GM19467 (cell line): ENCODE measurements around the gene ROS1.
"Not testable (repeated sequence)": the region's sequence is repeated elsewhere in the genome, so short reads cannot be mapped to it uniquely, and the experiment has no call there.

ENCODE experiments used
- ATAC-seq: cut with Tn5 transposase; IDR thresholded peaks from one replicate; pipeline ENCODE4 v1.9.1; 2021; ENCODE audit warnings: mild to moderate bottlenecking, moderate library complexity; ENCODE audit not compliant: unreplicated experiment

ROS1 gene

DNA sequence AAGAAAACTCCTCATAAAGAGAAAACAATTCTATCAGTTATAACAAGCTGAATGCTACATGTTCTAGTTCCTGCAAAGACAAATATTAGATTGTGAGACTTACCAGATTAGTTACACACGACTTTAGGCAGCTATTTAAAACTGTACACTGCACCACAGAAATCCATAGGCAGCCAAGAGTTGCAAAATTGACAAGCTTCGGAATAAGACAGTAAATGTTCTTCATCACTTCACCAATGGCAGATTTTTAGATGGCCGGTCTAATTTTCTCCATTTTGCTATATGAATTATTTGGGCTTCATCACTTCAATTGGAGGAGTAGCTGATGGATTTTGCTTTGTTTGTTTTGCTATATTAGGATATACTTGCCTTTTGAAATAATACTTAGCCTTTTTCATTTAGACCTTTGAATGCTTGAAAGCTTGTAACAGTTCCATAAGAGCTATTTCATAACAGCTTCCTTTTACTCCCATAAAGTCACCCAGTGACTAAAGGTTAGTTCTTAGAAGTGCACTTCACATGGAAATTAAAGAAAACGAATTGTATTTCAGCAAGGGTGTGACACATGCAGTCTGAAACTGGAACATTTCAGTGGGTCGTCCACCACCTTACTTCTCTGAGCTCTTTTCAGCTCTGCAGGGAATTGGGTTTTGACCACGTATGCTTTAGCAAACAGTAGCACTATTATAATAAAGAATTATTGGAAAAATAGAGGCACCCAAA lies at the start of gene ROS1:
TSS of gene ROS1 (minus strand) at position 512 of the 723 bp plus-strand sequence. CDS start at position 226, 286 bp downstream.
- ATAC-seq = no peak

DNA sequence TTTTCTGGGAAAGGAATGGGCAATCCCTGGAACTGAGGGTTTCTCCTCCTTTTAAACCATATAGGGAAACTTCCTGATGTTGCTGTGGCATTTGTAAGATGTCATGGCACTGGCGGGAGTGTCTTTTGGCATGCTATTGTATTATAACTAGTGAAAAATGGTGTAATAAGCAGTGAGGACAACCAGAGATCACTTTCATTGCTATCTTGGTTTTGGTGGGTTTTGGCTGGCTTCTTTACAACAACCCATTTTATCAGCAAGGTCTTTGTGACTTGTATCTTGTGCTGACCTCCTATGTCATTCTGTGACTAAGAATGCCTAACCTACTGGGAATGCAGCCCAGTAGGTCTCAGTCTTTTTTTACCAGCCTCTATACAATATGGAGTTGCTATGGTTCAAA lies 47.7 kb upstream of the ROS1 start:
- ATAC-seq = no peak

DNA sequence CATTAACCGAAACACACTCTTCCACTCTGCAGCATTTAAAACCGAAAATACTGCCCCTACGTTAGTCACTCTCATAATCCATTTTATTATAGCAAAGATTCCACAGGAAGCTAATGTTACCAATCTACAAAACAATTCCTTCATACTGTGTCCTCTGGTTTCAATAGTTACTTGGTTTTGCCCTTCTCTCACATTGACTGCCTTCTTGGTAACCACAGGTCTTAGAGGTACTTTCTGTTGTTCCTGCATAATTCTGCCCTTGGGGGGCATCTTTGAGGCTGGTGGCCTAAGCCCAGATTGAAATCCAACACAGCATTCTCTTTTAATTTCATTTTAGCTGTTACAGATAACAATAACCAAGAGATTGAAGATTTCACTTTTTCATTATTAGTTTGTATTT lies 46.9 kb upstream of the ROS1 start:
- no peak for ATAC-seq

- no peak for ATAC-seq
Measured at GRCh38 chr6:117469791-117470190, 44.0 kb upstream of the ROS1 start.

- no peak for ATAC-seq
Measured at GRCh38 chr6:117469356-117469755, 43.6 kb upstream of the ROS1 start.

- not testable (repeated sequence) for ATAC-seq
Measured at GRCh38 chr6:117468527-117468926, 42.8 kb upstream of the ROS1 start.

- no peak for ATAC-seq
Measured at GRCh38 chr6:117467876-117468275, 42.1 kb upstream of the ROS1 start.

DNA sequence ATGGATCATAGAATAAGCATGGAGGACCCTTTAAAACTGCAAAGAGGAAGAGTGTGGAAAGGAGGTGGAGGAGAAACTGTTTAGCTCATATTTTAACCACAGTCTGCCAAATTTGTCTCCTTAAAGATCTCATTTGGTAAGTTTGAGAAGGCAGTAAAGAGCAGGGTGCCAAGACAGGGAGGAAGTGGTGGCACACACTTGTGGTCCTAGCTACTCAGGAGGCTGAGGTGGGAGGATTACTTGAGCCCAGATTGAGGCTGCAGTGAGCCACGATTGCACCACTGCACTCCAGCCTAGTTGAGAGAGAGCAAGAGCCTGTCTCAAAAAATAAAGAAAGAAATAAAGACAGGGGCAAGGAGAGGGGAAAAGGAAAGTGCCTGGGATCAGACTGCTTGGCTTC lies 39.9 kb upstream of the ROS1 start:
- no peak for ATAC-seq

- ATAC-seq = no peak
Measured at GRCh38 chr6:117464700-117465099, 39.0 kb upstream of the ROS1 start.

DNA sequence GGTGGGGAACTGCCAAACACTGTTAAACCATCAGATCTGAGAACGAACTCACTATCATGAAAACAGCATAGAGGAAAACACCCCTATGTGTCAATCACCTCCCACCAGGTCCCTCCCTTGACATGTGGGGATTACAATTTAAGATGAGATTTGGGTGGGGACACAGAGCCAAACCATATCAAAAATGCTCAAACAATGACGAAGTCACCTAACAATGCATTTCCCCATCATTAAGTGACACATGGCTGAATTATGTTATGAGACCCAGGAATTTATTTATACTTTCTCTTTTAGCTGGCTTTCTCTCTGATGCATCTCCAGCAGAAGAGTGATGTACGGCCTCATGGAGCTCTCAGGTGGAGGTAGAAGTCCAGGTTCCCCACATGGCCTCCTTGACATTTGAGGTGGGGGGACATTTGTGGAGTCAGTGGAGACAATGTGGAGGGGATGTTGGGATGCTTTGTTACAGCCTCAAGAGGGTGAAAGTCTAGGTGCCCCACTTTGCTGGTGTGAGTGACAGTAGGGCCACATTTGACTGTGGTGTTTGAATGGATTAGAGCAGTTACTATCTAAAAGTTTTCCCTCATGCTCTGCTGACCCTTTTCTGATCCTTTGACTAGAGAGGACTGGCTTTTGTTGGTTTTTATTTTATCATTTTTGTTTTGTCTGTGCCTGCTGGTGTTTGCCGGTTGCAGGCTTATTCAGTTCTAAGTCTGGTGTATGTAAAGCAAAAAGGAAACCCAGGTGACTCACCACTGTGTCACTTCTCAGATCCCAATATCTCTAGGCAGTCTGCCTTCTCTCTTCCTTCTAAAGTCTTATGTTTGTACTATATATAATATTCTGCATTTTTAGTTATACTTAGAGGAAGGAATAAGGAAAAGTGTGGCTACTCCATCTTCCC lies 38.3 kb upstream of the ROS1 start:
- no peak for ATAC-seq

- ATAC-seq = no peak
Measured at GRCh38 chr6:117459204-117459944, 33.6 kb upstream of the ROS1 start.

DNA sequence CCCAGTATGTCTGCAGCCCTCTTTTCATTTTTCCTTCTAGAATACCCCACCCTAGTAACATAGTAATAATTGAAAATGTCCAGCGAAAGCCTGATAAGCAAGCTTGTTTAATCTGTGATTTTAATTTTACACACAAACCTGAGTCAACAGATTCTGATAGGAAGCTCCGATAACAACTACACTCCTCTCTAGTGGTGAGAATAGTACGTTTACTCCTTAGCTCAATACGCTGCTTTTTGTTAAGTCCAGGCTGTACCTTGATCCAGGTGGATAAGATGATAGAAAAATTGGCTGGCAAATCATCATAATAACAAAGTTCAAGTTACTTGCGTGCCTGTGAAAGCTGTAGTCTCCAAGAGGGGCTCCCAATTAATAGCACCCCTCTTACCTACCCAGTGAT lies 31.3 kb upstream of the ROS1 start:
- no peak for ATAC-seq

- ATAC-seq = no peak
Measured at GRCh38 chr6:117456250-117456649, 30.5 kb upstream of the ROS1 start.

DNA sequence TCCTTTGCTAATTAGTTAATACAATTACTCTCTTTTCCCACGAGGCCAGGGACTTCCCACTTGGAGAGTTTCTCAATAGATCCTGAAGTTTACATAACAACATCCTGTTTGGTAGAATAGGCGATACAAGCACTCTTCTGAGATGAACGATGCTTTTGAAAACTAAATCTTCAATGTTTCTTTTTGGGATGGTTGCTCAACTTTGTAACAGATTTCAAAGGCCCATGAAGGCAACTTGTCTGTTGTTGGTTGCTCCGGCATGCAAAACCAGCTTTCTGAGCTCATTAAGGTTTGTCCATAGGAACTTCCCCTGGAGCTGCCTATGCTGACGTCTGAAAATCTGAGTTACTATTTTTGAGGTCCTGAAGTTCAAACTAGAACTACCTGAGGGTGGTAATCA lies 25.9 kb upstream of the ROS1 start:
- ATAC-seq = no peak

GRCh38 chr6:117449549-117450439 lies 24.1 kb upstream of the ROS1 start:
- no peak for ATAC-seq

DNA sequence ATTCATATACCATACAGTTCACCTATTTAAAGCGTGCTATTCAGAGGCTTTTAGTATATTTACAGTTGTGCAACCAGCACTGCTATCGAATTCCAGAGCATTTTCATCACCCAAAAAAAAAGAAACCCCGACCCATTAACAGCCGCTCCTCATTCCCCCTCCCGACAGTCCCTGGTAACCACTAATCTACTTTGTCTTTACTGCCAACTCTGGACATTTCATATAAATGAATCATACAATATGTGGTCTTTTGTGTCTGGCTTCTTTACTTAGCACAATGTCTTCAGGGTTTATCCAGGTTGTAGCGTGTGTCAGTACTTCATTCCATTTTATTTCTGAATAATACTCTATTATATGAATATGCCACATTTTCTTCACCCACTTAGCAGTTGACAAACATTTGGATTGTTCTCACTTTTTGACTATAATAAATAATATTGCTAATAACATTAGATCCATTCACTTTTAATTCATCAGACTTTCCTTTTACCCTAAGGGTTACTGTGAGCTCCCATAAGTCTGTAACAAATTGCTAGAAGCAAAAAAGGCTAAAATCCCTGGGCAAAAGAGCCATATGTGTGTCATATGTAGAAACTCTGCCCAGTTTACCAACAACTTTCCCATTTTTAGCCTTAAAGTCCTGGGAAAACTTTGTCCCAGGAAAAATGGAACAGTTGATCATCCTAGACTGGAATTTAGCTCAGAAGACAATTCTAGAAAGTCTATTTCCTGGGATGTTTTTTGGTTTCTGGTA lies 23.2 kb upstream of the ROS1 start:
- no peak for ATAC-seq

- ATAC-seq = no peak
Measured at GRCh38 chr6:117448011-117448410, 22.3 kb upstream of the ROS1 start.

DNA sequence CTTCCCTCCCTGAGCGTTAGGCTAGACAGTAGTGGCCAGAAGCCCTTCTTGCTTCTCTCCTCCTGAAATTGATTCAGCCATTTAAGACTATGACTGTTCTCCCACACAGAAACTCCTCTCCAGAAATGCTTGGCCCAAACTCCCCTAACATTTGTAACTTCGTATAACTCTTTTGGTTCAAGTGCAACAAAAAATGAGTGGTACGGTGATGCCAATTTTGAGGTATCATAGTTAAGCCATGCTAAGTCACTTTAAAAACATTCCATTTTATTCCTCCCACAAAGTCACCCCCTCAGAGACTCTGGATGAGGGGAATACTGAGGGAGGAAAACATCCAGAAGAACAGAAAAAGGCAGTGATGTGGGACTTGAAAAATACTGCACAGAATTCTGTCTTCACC lies 21.1 kb upstream of the ROS1 start:
- no peak for ATAC-seq

DNA sequence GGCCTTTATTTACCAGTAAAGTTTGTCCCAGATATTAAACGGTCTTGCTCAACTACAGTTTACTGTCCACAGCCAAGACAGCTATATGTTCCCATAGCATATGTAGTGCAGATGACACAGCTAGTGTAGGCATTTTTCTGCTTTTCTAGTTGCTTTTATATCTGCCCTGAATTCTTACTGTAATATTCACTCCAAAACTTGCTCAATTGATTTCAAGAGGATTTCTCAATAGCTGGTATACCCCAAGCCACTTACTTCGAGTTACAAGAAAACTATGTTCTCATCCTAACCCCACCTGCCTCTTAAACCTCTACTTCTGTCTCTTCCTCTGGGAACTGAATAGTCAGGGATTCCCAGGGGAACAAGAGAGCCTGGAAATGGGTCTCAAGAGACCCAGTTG lies 18.9 kb upstream of the ROS1 start:
- ATAC-seq = no peak

GRCh38 chr6:117442313-117442712 lies 16.6 kb upstream of the ROS1 start:
- ATAC-seq = not testable (repeated sequence)
